PC-3 (cell line): ENCODE results near the gene NALCN. TPM values are rescaled to one million over a fixed set of nuclear protein-coding genes. Genes with fewer than 3 reads are reported as not detected.

ENCODE experiments used
- ATAC-seq: fragments of 200-7000 bp; cut with Tn5 transposase; 2 replicates; pipeline ENCODE4 v1.9.1; 2020; ENCODE audit warnings: mild to moderate bottlenecking, moderate library complexity
- BruUV-seq: library from RNA; stranded (reverse); fragments of 400-500 nt; replicated peaks from 2 replicates; lab custom pipeline; 2021; lab: Mats Ljungman, UMichigan
- CTCF ChIA-PET: fragments of 300-600 bp; sonication (Branson Sonifier 250); formaldehyde crosslinking; loops from one replicate; lab custom pipeline; 2022; ENCODE audit warnings: antibody characterized with exemption; lab: Charles Lee
- POLR2A ChIA-PET: fragments of 300-600 bp; sonication (Branson Sonifier 250); formaldehyde crosslinking; loops from one replicate; lab custom pipeline; 2022; ENCODE audit warnings: antibody characterized with exemption; ENCODE audit not compliant: unreplicated experiment; lab: Charles Lee
- DNase-seq: peaks from one replicate; pipeline ENCODE4 v3.0.0-alpha.2; 2015
- H2AFZ ChIP-seq: fragments of 300-600 bp; sonication (generic); 2 replicates; pipeline ENCODE4 v1.6.0; 2016; ENCODE audit warnings: antibody characterized with exemption, low read length
- H3F3A ChIP-seq: fragments of 300-600 bp; sonication (generic); one replicate; pipeline ENCODE4 v1.6.0; 2017; ENCODE audit warnings: antibody characterized with exemption, low read length, control low read depth, mild to moderate bottlenecking; ENCODE audit not compliant: unreplicated experiment
- H3K27ac ChIP-seq: fragments of 300-600 bp; sonication (generic); 2 replicates; pipeline ENCODE4 v1.5.1; 2016; ENCODE audit warnings: mild to moderate bottlenecking, low read length
- H3K27me3 ChIP-seq: fragments of 300-600 bp; sonication (generic); 2 replicates; pipeline ENCODE4 v1.6.1; 2016; ENCODE audit warnings: low read length, mixed read lengths
- H3K36me3 ChIP-seq: fragments of 300-600 bp; sonication (generic); 2 replicates; pipeline ENCODE4 v1.6.1; 2016; ENCODE audit warnings: low read depth, mixed run types, low read length, mixed read lengths
- H3K4me1 ChIP-seq: fragments of 300-600 bp; sonication (generic); 2 replicates; pipeline ENCODE4 v1.5.1; 2016; ENCODE audit warnings: low read length; ENCODE audit not compliant: insufficient read depth
- H3K4me2 ChIP-seq: fragments of 300-600 bp; sonication (generic); 2 replicates; pipeline ENCODE4 v1.6.0; 2016; ENCODE audit warnings: low read length
- H3K4me3 ChIP-seq: fragments of 300-600 bp; sonication (generic); 2 replicates; pipeline ENCODE4 v1.5.1; 2016; ENCODE audit warnings: mild to moderate bottlenecking, low read length, mixed read lengths
- H3K79me2 ChIP-seq: fragments of 300-600 bp; sonication (generic); 2 replicates; pipeline ENCODE4 v1.6.1; 2017; ENCODE audit warnings: low read length, mixed read lengths
- H3K9ac ChIP-seq: fragments of 300-600 bp; sonication (generic); 2 replicates; pipeline ENCODE4 v1.6.0; 2016; ENCODE audit warnings: mild to moderate bottlenecking, low read length
- H3K9me2 ChIP-seq: fragments of 300-600 bp; sonication (generic); replicated peaks from 2 replicates; pipeline ENCODE4 v1.6.1; 2016; ENCODE audit warnings: mixed run types, low read length, mixed read lengths
- H3K9me3 ChIP-seq: fragments of 300-600 bp; sonication (generic); 2 replicates; pipeline ENCODE4 v1.6.1; 2016; ENCODE audit warnings: low read length, mixed read lengths
- H4K20me1 ChIP-seq: fragments of 300-600 bp; sonication (generic); 2 replicates; pipeline ENCODE4 v1.6.1; 2016; ENCODE audit warnings: low read length, mixed read lengths
- CTCF ChIP-seq: fragments of 300-600 bp; sonication (generic); conservative IDR thresholded peaks from 2 replicates; pipeline ENCODE4 v1.5.1; 2017; ENCODE audit warnings: antibody characterized with exemption, low read depth, mild to moderate bottlenecking, low read length
- EZH2 ChIP-seq: fragments of 300-600 bp; sonication (generic); IDR thresholded peaks from one replicate; pipeline ENCODE4 v1.6.1; 2017; ENCODE audit warnings: antibody characterized with exemption, mild to moderate bottlenecking, low read length; ENCODE audit not compliant: unreplicated experiment
- EZH2phosphoT487 ChIP-seq: fragments of 300-600 bp; sonication (generic); IDR thresholded peaks from 2 replicates; pipeline ENCODE4 v1.6.1; 2018; ENCODE audit warnings: mild to moderate bottlenecking, antibody characterized with exemption, low read length, borderline replicate concordance
- intact Hi-C: fragments of 100-400 bp; cut with micrococcal nuclease; formaldehyde crosslinking; loops from 2 replicates; pipeline ENCODE4 v1.9.0; 2023
- total RNA-seq: library from RNA; depleted of rRNA; stranded (reverse); fragments of >200 nt; gene quantifications from 2 replicates; pipeline ENCODE4 v1.2.3, GENCODE V29; 2014

Gene NALCN
- total RNA-seq, 1 experiment from 2014 or later: 11.8 TPM

GRCh38 chr13:101306773-101307172 lies 109.5 kb downstream of the NALCN start:
- TF ChIP-seq CTCF (no peak), EZH2 (no peak), EZH2phosphoT487 (no peak)
- POLR2A ChIA-PET: no interaction called here
- CTCF ChIA-PET: no interaction called here
- BruUV-seq: no TSS peak
- no peak overlapping the region for H3K27ac ChIP-seq
- H3K4me1 ChIP-seq: peaks cover 21% of the 10 kb centered on the region
- no peak overlapping the region for H3K9ac ChIP-seq
- ATAC-seq (no peak), DNase-seq (no peak)
- H3K36me3 ChIP-seq: no peaks in the 10 kb centered on the region
- H4K20me1 ChIP-seq: no peaks in the 10 kb centered on the region
- intact Hi-C loops: no loop called here
- H3F3A ChIP-seq: peaks cover 4% of the 10 kb centered on the region
- H3K4me3 ChIP-seq: no peak overlapping the region
- H3K27me3 ChIP-seq: no peaks in the 10 kb centered on the region
- H2AFZ ChIP-seq: no peak overlapping the region
- no peaks in the 10 kb centered on the region for H3K79me2 ChIP-seq
- H3K4me2 ChIP-seq: no peak overlapping the region
- H3K9me3 ChIP-seq: no peaks in the 10 kb centered on the region
- 0 out of 2 replicates have a peak, but pooled peaks cover 5% of the 10 kb centered on the region for H3K9me2 ChIP-seq

GRCh38 chr13:101305981-101306411 lies 110.3 kb downstream of the NALCN start:
- Histone ChIP-seq H3K36me3 (no peaks in the 10 kb centered on the region), H3K9ac (no peak overlapping the region), H3K27me3 (no peaks in the 10 kb centered on the region), H3K79me2 (no peaks in the 10 kb centered on the region), H2AFZ (no peak overlapping the region), H3K4me1 (peaks cover 21% of the 10 kb centered on the region), H4K20me1 (no peaks in the 10 kb centered on the region), H3K9me2 (0 out of 2 replicates have a peak, but pooled peaks cover 5% of the 10 kb centered on the region), H3K4me2 (no peak overlapping the region), H3F3A (peaks cover 4% of the 10 kb centered on the region), H3K4me3 (no peak overlapping the region), H3K27ac (no peak overlapping the region), H3K9me3 (no peaks in the 10 kb centered on the region)
- ATAC-seq: no peak
- intact Hi-C loops: no loop called here
- no peak for DNase-seq
- POLR2A ChIA-PET: no interaction called here
- BruUV-seq: no TSS peak
- TF ChIP-seq CTCF (no peak), EZH2phosphoT487 (no peak), EZH2 (no peak)
- CTCF ChIA-PET: no interaction called here

GRCh38 chr13:101303521-101303920 lies 112.8 kb downstream of the NALCN start:
- CTCF ChIA-PET: no interaction called here
- DNase-seq (no peak), ATAC-seq (no peak)
- Histone ChIP-seq H3K79me2 (no peaks in the 10 kb centered on the region), H2AFZ (no peak overlapping the region), H3K27ac (no peak overlapping the region), H3K9me3 (no peaks in the 10 kb centered on the region), H3K9ac (no peak overlapping the region), H3K4me3 (no peak overlapping the region), H4K20me1 (no peaks in the 10 kb centered on the region), H3K36me3 (no peaks in the 10 kb centered on the region), H3K27me3 (no peaks in the 10 kb centered on the region), H3K4me2 (no peak overlapping the region), H3K9me2 (no peaks in the 10 kb centered on the region), H3K4me1 (peaks cover 5% of the 10 kb centered on the region), H3F3A (no peaks in the 10 kb centered on the region)
- intact Hi-C loops: no loop called here
- BruUV-seq: no TSS peak
- no peak for TF ChIP-seq CTCF
- POLR2A ChIA-PET: no interaction called here
